Measurements from ENCODE around the gene ETHE1.
"Not testable (repeated sequence)": the region's sequence is repeated elsewhere in the genome, so short reads cannot be mapped to it uniquely, and the experiment has no call there.

ETHE1 gene

DNA sequence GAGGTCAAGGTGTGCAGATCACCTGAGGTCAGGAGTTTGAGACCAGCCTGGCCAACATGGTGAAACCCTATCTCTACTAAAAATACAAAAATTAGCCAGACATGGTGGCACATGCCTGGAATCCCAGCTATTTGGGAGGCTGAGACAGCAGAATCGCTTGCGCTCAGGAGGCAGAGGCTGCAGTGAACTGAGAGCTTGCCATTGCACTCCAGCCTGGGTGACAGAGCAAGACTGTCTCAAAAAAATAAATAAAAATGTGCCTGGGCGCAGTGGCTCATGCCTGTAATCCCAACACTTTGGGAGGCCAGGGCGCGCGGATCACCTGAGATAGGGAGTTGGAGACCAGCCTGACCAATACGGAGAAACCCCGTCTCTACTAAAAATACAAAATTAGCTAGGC lies 3.3 kb downstream of the ETHE1 start:
- not testable (repeated sequence) for H3K27ac ChIP-seq (ENCODE audit: low read depth, low read length); H3K27me3 ChIP-seq (ENCODE audit: insufficient read depth, low read length); H3K4me3 ChIP-seq (ENCODE audit: low read depth, low read length); H2AFZ ChIP-seq (ENCODE audit: low read length, unreplicated experiment); H3K4me1 ChIP-seq (ENCODE audit: control insufficient read depth, insufficient read depth, low read length, unreplicated experiment); H3K36me3 ChIP-seq (ENCODE audit: insufficient read depth, low read length); H3K79me2 ChIP-seq (ENCODE audit: control insufficient read depth, insufficient read depth, low read length, unreplicated experiment)

GRCh38 chr19:43522929-43523328 lies 4.1 kb downstream of the ETHE1 start:
- Histone ChIP-seq H3K4me1 (ENCODE audit: control insufficient read depth, insufficient read depth, low read length, unreplicated experiment) (peaks cover 3% of the 10 kb centered on the region), H3K36me3 (ENCODE audit: insufficient read depth, low read length) (no peaks in the 10 kb centered on the region), H3K27ac (ENCODE audit: low read depth, low read length) (no peak overlapping the region), H2AFZ (ENCODE audit: low read length, unreplicated experiment) (no peak overlapping the region), H3K79me2 (ENCODE audit: control insufficient read depth, insufficient read depth, low read length, unreplicated experiment) (no peaks in the 10 kb centered on the region), H3K27me3 (ENCODE audit: insufficient read depth, low read length) (no peaks in the 10 kb centered on the region), H3K4me3 (ENCODE audit: low read depth, low read length) (no peak overlapping the region)

DNA sequence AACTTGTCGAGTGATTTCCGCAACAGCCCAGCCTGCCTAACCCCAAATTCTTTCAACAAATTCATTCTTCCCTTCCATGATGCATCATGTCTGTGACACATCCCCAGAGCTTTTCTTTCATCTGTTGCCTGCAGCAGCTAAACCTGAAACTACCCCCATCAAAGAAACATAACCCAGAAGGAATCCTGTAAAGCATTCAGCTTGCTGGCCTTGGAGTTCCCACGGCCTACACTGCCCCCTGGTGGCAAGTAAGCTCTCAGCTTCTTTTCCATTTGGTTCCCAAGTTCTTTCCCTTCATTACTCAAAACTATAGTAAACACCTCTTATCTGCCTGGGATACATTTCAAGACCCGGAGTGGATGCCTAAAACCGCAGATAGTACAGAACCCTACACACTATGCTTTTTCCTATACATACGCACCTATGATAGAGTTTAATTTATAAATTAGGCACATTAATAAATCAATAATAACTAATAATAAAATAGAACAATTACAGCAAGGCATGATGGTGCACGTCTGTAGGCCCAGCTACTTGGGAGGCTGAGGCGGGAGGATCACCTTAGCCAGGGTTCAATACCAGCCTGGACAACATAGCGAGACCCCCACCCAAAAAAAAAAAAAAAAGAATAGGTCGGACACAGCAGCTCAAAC lies 7.4 kb downstream of the ETHE1 start:
- Histone ChIP-seq H3K36me3 (ENCODE audit: insufficient read depth, low read length) (no peaks in the 10 kb centered on the region), H2AFZ (ENCODE audit: low read length, unreplicated experiment) (no peak overlapping the region), H3K4me1 (ENCODE audit: control insufficient read depth, insufficient read depth, low read length, unreplicated experiment) (no peaks in the 10 kb centered on the region), H3K4me3 (ENCODE audit: low read depth, low read length) (no peak overlapping the region), H3K79me2 (ENCODE audit: control insufficient read depth, insufficient read depth, low read length, unreplicated experiment) (no peaks in the 10 kb centered on the region), H3K27ac (ENCODE audit: low read depth, low read length) (no peak overlapping the region), H3K27me3 (ENCODE audit: insufficient read depth, low read length) (no peaks in the 10 kb centered on the region)

GRCh38 chr19:43518051-43518450 lies 8.9 kb downstream of the ETHE1 start:
- no peak overlapping the region for H3K27ac ChIP-seq (ENCODE audit: low read depth, low read length)
- H3K4me3 ChIP-seq (ENCODE audit: low read depth, low read length), result no peak overlapping the region
- no peak overlapping the region for H2AFZ ChIP-seq (ENCODE audit: low read length, unreplicated experiment)
- no peaks in the 10 kb centered on the region for H3K79me2 ChIP-seq (ENCODE audit: control insufficient read depth, insufficient read depth, low read length, unreplicated experiment)
- no peaks in the 10 kb centered on the region for H3K36me3 ChIP-seq (ENCODE audit: insufficient read depth, low read length)
- no peaks in the 10 kb centered on the region for H3K4me1 ChIP-seq (ENCODE audit: control insufficient read depth, insufficient read depth, low read length, unreplicated experiment)
- no peaks in the 10 kb centered on the region for H3K27me3 ChIP-seq (ENCODE audit: insufficient read depth, low read length)

- H3K4me3 ChIP-seq (ENCODE audit: low read depth, low read length); H3K27me3 ChIP-seq (ENCODE audit: insufficient read depth, low read length); H3K36me3 ChIP-seq (ENCODE audit: insufficient read depth, low read length); H2AFZ ChIP-seq (ENCODE audit: low read length, unreplicated experiment); H3K27ac ChIP-seq (ENCODE audit: low read depth, low read length); H3K4me1 ChIP-seq (ENCODE audit: control insufficient read depth, insufficient read depth, low read length, unreplicated experiment); H3K79me2 ChIP-seq (ENCODE audit: control insufficient read depth, insufficient read depth, low read length, unreplicated experiment): not testable (repeated sequence)
These were observed 14.6 kb downstream of the ETHE1 start for GRCh38 chr19:43512399-43512798.

- no peaks in the 10 kb centered on the region for H3K27me3 ChIP-seq (ENCODE audit: insufficient read depth, low read length)
- H3K27ac ChIP-seq (ENCODE audit: low read depth, low read length), result no peak overlapping the region
- H3K79me2 ChIP-seq (ENCODE audit: control insufficient read depth, insufficient read depth, low read length, unreplicated experiment), result no peaks in the 10 kb centered on the region
- no peak overlapping the region for H3K4me3 ChIP-seq (ENCODE audit: low read depth, low read length)
- no peak overlapping the region for H2AFZ ChIP-seq (ENCODE audit: low read length, unreplicated experiment)
- H3K4me1 ChIP-seq (ENCODE audit: control insufficient read depth, insufficient read depth, low read length, unreplicated experiment), result no peaks in the 10 kb centered on the region
- H3K36me3 ChIP-seq (ENCODE audit: insufficient read depth, low read length), result no peaks in the 10 kb centered on the region
These were observed 15.7 kb downstream of the ETHE1 start for GRCh38 chr19:43511324-43511723.

- Histone ChIP-seq H2AFZ (ENCODE audit: low read length, unreplicated experiment) (no peak overlapping the region), H3K4me3 (ENCODE audit: low read depth, low read length) (no peak overlapping the region), H3K4me1 (ENCODE audit: control insufficient read depth, insufficient read depth, low read length, unreplicated experiment) (no peaks in the 10 kb centered on the region), H3K79me2 (ENCODE audit: control insufficient read depth, insufficient read depth, low read length, unreplicated experiment) (no peaks in the 10 kb centered on the region), H3K27me3 (ENCODE audit: insufficient read depth, low read length) (no peaks in the 10 kb centered on the region), H3K27ac (ENCODE audit: low read depth, low read length) (no peak overlapping the region), H3K36me3 (ENCODE audit: insufficient read depth, low read length) (no peaks in the 10 kb centered on the region)
These were observed 16.3 kb downstream of the ETHE1 start for GRCh38 chr19:43510713-43511112.

- Histone ChIP-seq H3K79me2 (ENCODE audit: control insufficient read depth, insufficient read depth, low read length, unreplicated experiment) (no peaks in the 10 kb centered on the region), H3K4me3 (ENCODE audit: low read depth, low read length) (no peak overlapping the region), H2AFZ (ENCODE audit: low read length, unreplicated experiment) (no peak overlapping the region), H3K27ac (ENCODE audit: low read depth, low read length) (no peak overlapping the region), H3K4me1 (ENCODE audit: control insufficient read depth, insufficient read depth, low read length, unreplicated experiment) (peaks cover 8% of the 10 kb centered on the region), H3K27me3 (ENCODE audit: insufficient read depth, low read length) (no peaks in the 10 kb centered on the region), H3K36me3 (ENCODE audit: insufficient read depth, low read length) (no peaks in the 10 kb centered on the region)
These were observed 19.1 kb downstream of the ETHE1 start for GRCh38 chr19:43507880-43508279.

GRCh38 chr19:43506629-43507028 lies 20.4 kb downstream of the ETHE1 start:
- Histone ChIP-seq H3K27me3 (ENCODE audit: insufficient read depth, low read length) (no peaks in the 10 kb centered on the region), H3K27ac (ENCODE audit: low read depth, low read length) (no peak overlapping the region), H3K36me3 (ENCODE audit: insufficient read depth, low read length) (no peaks in the 10 kb centered on the region), H3K4me3 (ENCODE audit: low read depth, low read length) (no peak overlapping the region), H3K79me2 (ENCODE audit: control insufficient read depth, insufficient read depth, low read length, unreplicated experiment) (no peaks in the 10 kb centered on the region), H3K4me1 (ENCODE audit: control insufficient read depth, insufficient read depth, low read length, unreplicated experiment) (peaks cover 9% of the 10 kb centered on the region), H2AFZ (ENCODE audit: low read length, unreplicated experiment) (no peak overlapping the region)

DNA sequence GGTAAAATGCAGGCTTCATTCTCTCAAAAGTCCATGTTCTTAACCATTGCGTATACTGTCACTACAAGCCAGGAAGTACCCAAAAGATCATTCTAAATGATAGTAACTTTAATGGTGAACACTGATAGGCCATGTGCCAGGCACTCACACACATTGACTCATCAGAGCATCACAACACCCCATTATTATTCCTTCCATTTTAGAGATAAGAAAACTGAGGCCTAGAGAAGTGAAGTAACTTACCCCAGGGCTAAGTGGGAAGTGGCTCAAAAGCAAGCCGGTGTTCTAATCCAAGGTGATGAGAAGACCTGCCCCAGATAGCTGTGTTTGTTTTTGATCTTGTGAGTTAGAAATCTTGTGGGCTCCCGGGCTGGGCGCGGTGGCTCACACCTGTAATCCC lies 21.1 kb downstream of the ETHE1 start:
- no peak overlapping the region for H2AFZ ChIP-seq (ENCODE audit: low read length, unreplicated experiment)
- no peaks in the 10 kb centered on the region for H3K36me3 ChIP-seq (ENCODE audit: insufficient read depth, low read length)
- no peak overlapping the region for H3K27ac ChIP-seq (ENCODE audit: low read depth, low read length)
- H3K4me1 ChIP-seq (ENCODE audit: control insufficient read depth, insufficient read depth, low read length, unreplicated experiment), result peaks cover 9% of the 10 kb centered on the region
- no peaks in the 10 kb centered on the region for H3K79me2 ChIP-seq (ENCODE audit: control insufficient read depth, insufficient read depth, low read length, unreplicated experiment)
- H3K4me3 ChIP-seq (ENCODE audit: low read depth, low read length), result no peak overlapping the region
- H3K27me3 ChIP-seq (ENCODE audit: insufficient read depth, low read length), result no peaks in the 10 kb centered on the region

DNA sequence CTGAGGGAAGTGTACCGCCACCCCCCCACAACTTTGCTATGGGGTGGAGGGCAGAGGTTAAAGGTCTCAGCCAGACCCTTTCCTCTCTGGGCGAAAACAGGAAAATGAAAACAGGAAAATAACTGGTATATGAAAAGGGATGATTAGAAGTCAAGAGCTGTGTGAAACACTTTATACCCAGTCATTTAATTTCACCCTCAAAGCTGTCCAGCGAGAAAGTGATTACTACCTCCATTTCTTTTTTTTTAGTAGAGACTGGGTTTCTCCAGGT lies 21.9 kb downstream of the ETHE1 start:
- Histone ChIP-seq H3K79me2 (ENCODE audit: control insufficient read depth, insufficient read depth, low read length, unreplicated experiment) (no peaks in the 10 kb centered on the region), H2AFZ (ENCODE audit: low read length, unreplicated experiment) (no peak overlapping the region), H3K4me3 (ENCODE audit: low read depth, low read length) (no peak overlapping the region; the same call in 1 of the 2 replicates), H3K27ac (ENCODE audit: low read depth, low read length) (no peak overlapping the region), H3K4me1 (ENCODE audit: control insufficient read depth, insufficient read depth, low read length, unreplicated experiment) (peaks cover 9% of the 10 kb centered on the region), H3K36me3 (ENCODE audit: insufficient read depth, low read length) (no peaks in the 10 kb centered on the region), H3K27me3 (ENCODE audit: insufficient read depth, low read length) (no peaks in the 10 kb centered on the region)

Data from ACC112 (cell line).